NCI-H146 treated with DMSO at 0.1 percent for 48 hours (cell line): ENCODE measurements around the gene PDLIM1.
"Not testable (repeated sequence)": the region's sequence is repeated elsewhere in the genome, so short reads cannot be mapped to it uniquely, and the experiment has no call there.

Source experiments
- DNase-seq: peaks from one replicate; lab custom pipeline; 2025; ENCODE audit not compliant: unreplicated experiment; lab: John Stamatoyannopoulos, UW

The PDLIM1 gene

DNA sequence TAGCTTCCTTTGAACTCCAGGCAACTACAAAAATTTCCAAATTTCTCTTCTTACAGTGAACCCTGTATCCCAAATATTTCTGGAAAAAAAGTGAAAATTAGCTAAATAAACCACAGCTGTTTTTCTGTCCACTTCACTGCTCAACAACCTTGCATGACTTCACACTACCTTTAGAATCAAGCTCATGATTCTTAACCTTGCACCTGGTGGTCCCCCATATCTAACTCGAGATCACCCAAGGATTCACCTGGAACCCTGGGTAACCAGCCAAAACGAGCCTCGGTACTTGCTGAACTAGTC is 47.5 kb downstream of the PDLIM1 start:
- no peak for DNase-seq

DNA sequence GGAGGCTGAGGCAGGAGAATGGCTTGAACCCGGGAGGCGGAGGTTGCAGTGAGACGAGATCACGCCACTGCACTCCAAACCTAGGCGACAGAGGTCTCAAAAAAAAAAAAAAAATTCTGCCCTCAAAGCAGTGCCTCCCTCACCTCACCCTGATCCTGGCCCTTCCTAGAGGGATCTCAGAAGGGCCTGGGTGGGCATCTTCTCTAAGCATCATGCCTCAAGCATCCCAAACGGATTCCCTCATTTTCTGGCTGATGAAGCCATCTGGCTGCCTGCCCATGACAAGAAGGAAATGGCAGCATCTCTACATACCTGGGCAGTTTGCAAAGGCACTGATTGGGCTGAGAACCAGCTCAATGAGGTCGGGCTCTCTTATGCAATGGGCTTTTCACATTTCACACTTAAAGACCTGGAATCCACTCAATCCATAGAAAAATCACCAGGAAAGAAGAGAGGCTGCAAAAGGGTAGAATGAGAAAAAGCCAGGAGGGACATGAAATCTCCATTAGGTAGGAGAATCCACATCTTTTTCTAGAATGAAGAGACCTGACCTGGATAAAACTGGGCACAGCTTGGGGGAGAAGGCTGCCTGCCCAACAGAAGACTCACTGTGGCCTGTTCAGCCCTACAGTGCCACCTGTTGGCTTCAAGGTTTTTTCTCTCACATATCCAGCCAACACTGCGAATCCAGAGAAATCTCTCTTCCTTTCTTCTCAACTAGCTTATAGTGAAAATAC is 48.1 kb downstream of the PDLIM1 start:
- DNase-seq, result peak; percentile 6

- DNase-seq, result no peak
Measured at GRCh38 chr10:95241533-95241932, 49.3 kb downstream of the PDLIM1 start.

- DNase-seq, result no peak
Measured at GRCh38 chr10:95240811-95241210, 50.0 kb downstream of the PDLIM1 start.

GRCh38 chr10:95240096-95240495 is 50.7 kb downstream of the PDLIM1 start:
- not testable (repeated sequence) for DNase-seq

DNA sequence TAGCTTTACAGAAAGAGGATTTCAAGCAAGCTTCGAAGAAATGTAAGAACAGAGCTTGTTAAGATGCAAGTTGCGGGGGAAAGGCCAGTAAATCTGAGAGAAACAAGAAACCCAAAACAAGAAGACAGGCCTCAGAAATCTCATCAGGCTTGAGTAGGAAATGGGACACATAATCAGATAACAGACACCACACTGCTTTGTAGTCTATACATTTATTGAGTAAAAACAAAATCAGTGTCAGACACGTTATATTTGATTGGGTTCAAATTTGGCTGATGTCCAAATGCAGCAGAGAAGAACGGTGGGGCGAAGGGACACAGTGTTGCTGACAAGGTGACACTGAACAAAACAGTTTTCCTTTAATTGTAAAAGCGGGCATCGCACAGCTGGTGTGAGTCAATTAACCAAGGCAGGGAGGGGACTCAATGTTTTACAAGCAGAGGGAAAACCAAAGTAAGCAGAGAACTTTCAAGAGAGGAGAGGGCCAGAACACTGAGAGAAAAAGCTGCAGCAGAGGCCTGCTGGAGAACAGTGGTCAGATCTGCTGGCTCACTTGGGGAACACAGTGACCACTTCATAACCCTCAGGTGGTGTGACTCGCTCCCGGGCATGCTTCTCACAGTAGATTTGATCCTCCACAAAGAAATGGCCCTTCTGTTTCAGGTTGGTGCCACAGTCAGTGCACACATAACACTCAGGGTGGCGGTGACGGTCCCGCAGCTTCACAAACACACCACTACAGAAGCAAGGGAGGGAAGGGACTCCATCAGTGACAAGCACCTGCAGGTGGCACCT is 53.2 kb downstream of the PDLIM1 start:
- DNase-seq, result no peak

- DNase-seq, result no peak
Measured at GRCh38 chr10:95236068-95236903, 54.5 kb downstream of the PDLIM1 start.

GRCh38 chr10:95235676-95236067 is 55.1 kb downstream of the PDLIM1 start:
- DNase-seq, result no peak

DNA sequence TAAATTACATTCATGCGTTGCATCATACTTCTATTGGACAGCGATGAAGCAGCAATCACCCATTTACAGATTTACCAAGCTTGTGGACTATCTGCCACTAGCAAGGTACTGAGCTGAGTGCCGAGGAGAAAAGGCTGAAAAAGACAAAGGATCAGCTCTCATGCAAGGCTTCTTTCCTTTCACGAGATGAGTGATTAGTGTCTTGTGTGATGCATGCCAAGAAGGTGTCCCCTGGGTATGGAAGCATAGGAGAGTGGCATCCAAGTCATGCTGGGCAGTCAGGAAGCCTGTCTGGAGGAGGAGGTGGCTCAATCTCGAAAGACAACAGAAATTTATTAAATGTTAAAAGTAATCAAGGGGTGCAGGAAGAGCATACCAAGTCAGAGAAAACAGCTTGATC is 55.9 kb downstream of the PDLIM1 start:
- DNase-seq, result no peak

DNA sequence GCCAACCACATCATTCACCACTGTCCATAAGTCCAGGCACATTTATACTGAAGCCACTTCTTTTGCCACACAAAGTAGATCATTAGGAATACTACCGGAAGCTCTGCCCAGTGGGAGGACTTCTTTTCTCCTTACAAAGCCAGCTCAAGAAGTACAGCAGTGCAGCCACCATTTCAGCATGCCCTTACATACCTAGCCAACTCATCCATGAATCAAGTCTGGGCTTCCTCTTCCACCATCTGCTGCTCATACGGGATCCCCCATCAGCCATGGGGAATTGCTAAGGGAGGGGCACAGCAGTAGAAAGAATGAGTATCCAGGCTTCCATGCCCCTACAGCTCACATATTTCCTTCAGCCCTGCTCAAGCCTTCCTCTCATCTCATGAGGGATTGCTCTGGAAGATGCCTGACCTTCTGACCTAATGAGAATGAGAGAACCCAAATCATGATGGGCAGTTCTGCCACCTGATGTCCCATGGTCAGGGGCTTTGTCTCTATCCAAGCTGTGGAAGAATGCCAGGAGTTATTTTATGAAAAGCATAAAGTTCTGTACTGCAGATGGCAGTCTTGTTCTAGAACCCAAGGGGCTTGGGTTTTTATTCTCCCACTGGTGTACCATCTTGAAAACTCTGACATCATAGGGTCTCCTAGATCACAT is 57.3 kb downstream of the PDLIM1 start:
- no peak for DNase-seq

DNA sequence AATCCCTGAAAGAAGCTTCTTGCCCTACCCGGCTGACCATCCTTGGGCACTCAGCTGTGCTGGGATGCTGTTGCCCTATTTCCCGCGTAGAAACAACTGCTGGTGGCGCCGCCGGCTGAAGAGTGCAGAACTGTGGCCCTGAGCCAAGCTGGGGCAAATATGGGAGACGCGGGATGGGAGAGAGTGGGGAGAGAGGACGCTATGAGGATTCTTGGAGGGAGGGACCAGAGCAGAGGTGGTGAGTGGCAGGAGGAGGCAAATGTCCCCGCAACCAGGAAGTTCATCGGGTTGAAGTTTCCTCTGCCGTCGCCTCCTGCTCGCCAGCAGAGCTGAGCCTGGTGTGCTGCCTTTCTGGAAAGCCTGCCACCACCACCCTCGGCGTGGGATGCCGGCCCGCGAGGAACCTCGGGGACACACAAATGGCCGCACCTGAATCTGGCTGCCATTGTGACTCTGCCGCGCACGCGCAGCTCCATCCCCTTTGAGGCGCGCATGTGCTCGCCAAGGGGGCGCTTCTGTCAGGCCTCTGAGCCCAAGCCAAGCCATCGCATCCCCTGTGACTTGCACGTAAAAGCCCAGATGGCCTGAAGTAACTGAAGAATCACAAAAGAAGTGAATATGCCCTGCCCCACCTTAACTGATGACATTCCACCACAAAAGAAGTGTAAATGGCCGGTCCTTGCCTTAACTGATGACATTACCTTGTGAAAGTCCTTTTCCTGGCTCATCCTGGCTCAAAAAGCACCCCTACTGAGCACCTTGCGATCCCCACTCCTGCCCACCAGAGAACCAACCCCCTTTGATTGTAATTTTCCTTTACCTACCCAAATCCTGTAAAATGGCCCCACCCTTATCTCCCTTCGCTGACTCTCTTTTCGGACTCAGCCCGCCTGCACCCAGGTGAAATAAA is 59.9 kb downstream of the PDLIM1 start:
- not testable (repeated sequence) for DNase-seq

DNA sequence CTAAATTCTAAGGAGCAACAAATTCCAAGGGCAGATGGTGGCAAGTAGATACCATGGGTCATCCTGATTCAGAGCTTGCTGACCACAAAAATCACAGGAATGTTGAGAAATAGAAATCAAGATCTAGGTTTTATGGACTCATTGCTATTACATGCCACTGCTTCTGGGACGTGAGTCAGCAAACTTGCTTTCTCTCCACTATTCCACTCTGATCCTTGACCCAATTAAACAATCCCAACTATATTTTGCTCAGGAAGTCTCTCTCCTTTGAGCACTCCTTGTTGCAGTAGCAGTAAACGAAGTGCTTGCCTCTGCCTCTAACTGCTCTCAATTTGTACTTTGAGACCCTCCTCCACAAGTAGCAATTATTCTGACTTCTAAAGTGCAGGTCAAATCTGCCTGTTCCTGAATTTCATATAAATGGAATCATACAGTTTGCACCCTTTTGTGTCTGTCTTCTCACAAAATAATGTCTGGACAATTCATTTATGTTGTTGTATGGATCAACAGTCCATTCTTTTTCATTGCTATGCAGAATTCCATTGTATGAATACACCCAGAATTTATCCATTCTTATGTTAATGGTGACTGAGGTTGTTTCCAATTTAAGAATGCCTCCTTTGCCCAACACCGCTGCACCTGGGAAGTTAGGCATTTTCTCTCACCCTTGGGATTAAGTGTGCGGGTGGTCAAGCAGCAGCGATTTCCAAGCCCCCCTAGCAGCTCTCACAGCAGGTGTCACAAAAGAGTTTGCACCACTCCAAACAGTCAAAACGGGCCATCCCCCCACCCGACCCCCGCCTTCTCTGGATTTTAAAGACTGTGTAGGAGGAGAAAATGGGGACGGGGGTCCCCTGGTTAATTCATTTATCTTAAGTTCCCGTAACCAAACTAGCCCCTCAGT is 60.8 kb downstream of the PDLIM1 start:
- DNase-seq, result no peak

GRCh38 chr10:95228934-95229723 is 61.7 kb downstream of the PDLIM1 start:
- DNase-seq, result not testable (repeated sequence)

DNA sequence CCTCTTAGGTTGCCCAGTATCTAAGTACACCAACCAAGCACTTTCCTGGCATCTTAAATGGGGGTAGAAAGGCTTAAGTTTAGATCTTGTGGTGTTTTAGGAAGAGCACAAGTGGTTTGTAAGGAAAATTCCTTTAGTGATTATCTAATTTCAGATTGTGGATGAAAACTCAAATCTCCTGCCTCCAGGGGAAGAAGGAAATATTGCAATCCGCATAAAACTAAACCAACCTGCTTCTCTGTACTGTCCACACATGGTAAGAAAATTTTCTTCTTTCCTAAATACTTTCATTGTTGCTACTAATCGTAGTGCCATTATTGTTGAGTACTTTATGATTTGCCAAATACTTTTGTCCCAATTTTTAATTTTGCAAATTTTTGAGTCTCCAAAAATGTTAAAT is 65.7 kb downstream of the PDLIM1 start:
- no peak for DNase-seq

GRCh38 chr10:95221124-95221523 is 69.7 kb downstream of the PDLIM1 start:
- DNase-seq, result no peak

GRCh38 chr10:95220539-95220938 is 70.3 kb downstream of the PDLIM1 start:
- no peak for DNase-seq

DNA sequence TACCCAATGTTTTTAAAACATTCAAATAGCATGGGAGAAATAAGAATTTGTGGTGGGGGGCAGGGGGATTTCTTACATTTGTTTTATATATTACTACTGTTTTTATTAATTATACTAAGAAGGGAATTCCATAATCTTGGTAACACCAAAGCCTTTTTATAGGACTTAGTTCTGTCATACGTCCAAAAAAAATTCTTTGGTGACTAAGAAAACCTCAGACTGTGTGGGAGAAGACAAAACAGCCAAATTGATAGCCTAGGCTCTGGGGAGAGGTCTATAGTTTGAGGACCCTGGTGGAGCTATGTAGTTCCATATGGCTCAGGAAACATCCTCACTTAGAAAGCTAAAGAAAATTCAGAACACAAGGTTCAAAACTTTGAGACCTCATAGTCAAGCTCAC is 73.3 kb downstream of the PDLIM1 start:
- no peak for DNase-seq

GRCh38 chr10:95214793-95215192 is 76.0 kb downstream of the PDLIM1 start:
- no peak for DNase-seq
